A549 (cell line): Measurements from ENCODE around the gene CEP83. TPM values are rescaled to one million over a fixed set of nuclear protein-coding genes. Genes with fewer than 3 reads are reported as not detected.

Experiments used
- ATAC-seq, 2 experiments: fragments of 200-7000 bp in 1 of 2; fragments of >200 bp in 1 of 2; cut with Nextera tagmentation in 1 of 2; cut with Tn5 transposase in 1 of 2; 3 replicates each; pipeline versions ENCODE4 v1.8.0 to v1.9.1; 2018 to 2020; ENCODE audit warnings: mild to moderate bottlenecking in 1 of 2, moderate library complexity in 1 of 2
- CTCF ChIA-PET: fragments of 300-600 bp; sonication (Branson Sonifier 250); formaldehyde crosslinking; extraction: SDS; loops from one replicate; lab custom pipeline; 2021; ENCODE audit warnings: antibody characterized with exemption, inconsistent platforms; lab: Yijun Ruan, JAX
- POLR2A ChIA-PET: fragments of 350-600 bp; formaldehyde crosslinking; extraction: SDS; loops from one replicate; lab custom pipeline; 2021; ENCODE audit warnings: antibody characterized with exemption, inconsistent platforms; lab: Yijun Ruan, JAX
- DNase-seq, 2 experiments: peaks; one replicate each; pipeline versions ENCODE4 v3.0.0 to v3.0.0-alpha.2; 2011 to 2016; ENCODE audit warnings: low read depth in 1 of 2, low spot score in 1 of 2
- FAIRE-seq: peaks from 2 replicates; lab custom pipeline; 2011; peaks lifted over from hg19 to GRCh38; lab: Jason Lieb, UNC
- H3K27ac ChIP-seq, 2 experiments: fragments of >200 bp; sonication (Bioruptor Twin); formaldehyde crosslinking; 3 replicates each; pipeline ENCODE4 v1.5.1; 2016 to 2017
- H3K4me1 ChIP-seq: fragments of >200 bp; sonication (Bioruptor Twin); formaldehyde crosslinking; 3 replicates; pipeline ENCODE4 v1.6.1; 2016
- H3K4me2 ChIP-seq: fragments of >200 bp; sonication (Bioruptor Twin); formaldehyde crosslinking; 3 replicates; pipeline ENCODE4 v1.6.1; 2016
- H3K4me3 ChIP-seq: fragments of >200 bp; sonication (Bioruptor Twin); formaldehyde crosslinking; 3 replicates; pipeline ENCODE4 v1.5.1; 2016
- H3K9me3 ChIP-seq: fragments of >200 bp; sonication (Bioruptor Twin); formaldehyde crosslinking; 3 replicates; pipeline ENCODE4 v1.6.1; 2016
- ATOH8 ChIP-seq: fragments of 250-450 bp; sonication (Bioruptor Pico); IDR thresholded peaks from 2 replicates; pipeline ENCODE4 v1.5.0; 2020; ENCODE audit warnings: low read depth, mild to moderate bottlenecking, moderate library complexity
- BCL3 ChIP-seq: fragments of >200 bp; sonication (Bioruptor Twin); formaldehyde crosslinking; IDR thresholded peaks from 3 replicates; pipeline ENCODE4 v1.6.1; 2016
- EHF ChIP-seq: fragments of 250-450 bp; sonication (Bioruptor Pico); IDR thresholded peaks from 2 replicates; pipeline ENCODE4 v1.5.0; 2020; ENCODE audit warnings: mild to moderate bottlenecking
- FOSL2 ChIP-seq, 2 experiments: fragments of 450-650 bp in 1 of 2; fragments of >200 bp in 1 of 2; sonication (Bioruptor Twin) in 1 of 2; formaldehyde crosslinking; IDR thresholded peaks; 2 replicates each; pipeline versions ENCODE4 v1.5.0 to v1.6.1; 2016 to 2020; ENCODE audit warnings: mild to moderate bottlenecking in 1 of 2, moderate library complexity in 1 of 2
- FOXS1 ChIP-seq: fragments of 250-450 bp; sonication (Bioruptor Pico); IDR thresholded peaks from 2 replicates; pipeline ENCODE4 v1.5.0; 2020; ENCODE audit warnings: mild to moderate bottlenecking, moderate library complexity
- HES2 ChIP-seq: fragments of >200 bp; sonication (Bioruptor Twin); formaldehyde crosslinking; IDR thresholded peaks from 2 replicates; pipeline ENCODE4 v1.6.1; 2016
- HEYL ChIP-seq: fragments of 250-450 bp; sonication (Bioruptor Pico); IDR thresholded peaks from 2 replicates; pipeline ENCODE4 v1.8.0; 2021; ENCODE audit warnings: mild to moderate bottlenecking, moderate library complexity
- HMGXB4 ChIP-seq: fragments of 250-450 bp; sonication (Bioruptor Pico); IDR thresholded peaks from 2 replicates; pipeline ENCODE4 v1.5.0; 2021; ENCODE audit warnings: mild to moderate bottlenecking, moderate library complexity, borderline replicate concordance
- HOXA7 ChIP-seq: fragments of 250-450 bp; sonication (Bioruptor Pico); IDR thresholded peaks from 2 replicates; pipeline ENCODE4 v1.5.0; 2020; ENCODE audit warnings: mild to moderate bottlenecking, moderate library complexity
- KDM5A ChIP-seq: fragments of 200-600 bp; sonication (generic); IDR thresholded peaks from 2 replicates; pipeline ENCODE4 v1.6.1; 2016; ENCODE audit warnings: antibody characterized with exemption, mild to moderate bottlenecking
- MAFK ChIP-seq: fragments of 450-650 bp; IDR thresholded peaks from 2 replicates; pipeline ENCODE4 v1.6.1; 2014; ENCODE audit not compliant: partially characterized antibody
- MAZ ChIP-seq: fragments of 150-350 bp; IDR thresholded peaks from 2 replicates; pipeline ENCODE4 v1.6.1; 2014; ENCODE audit warnings: antibody characterized with exemption, low read depth, low read length, borderline replicate concordance
- RAD21 ChIP-seq, 2 experiments: fragments of >200 bp in 1 of 2; sonication (Bioruptor Twin) in 1 of 2; formaldehyde crosslinking in 1 of 2; IDR thresholded peaks in 1 of 2; conservative IDR thresholded peaks in 1 of 2; 2 replicates in 1 of 2; 3 replicates in 1 of 2; pipeline ENCODE4 v1.6.1; 2012 to 2018; ENCODE audit warnings: inconsistent platforms in 1 of 2
- RNF2 ChIP-seq: fragments of 200-600 bp; sonication (generic); IDR thresholded peaks from 2 replicates; pipeline ENCODE4 v1.6.1; 2016; ENCODE audit warnings: low read depth, mild to moderate bottlenecking, antibody characterized with exemption, moderate library complexity, borderline replicate concordance
- SMC3 ChIP-seq: fragments of >200 bp; sonication (Bioruptor Twin); formaldehyde crosslinking; IDR thresholded peaks from 3 replicates; pipeline ENCODE4 v1.6.1; 2018; ENCODE audit warnings: inconsistent platforms
- ZFP36 ChIP-seq: fragments of 450-650 bp; IDR thresholded peaks from 2 replicates; pipeline ENCODE4 v1.6.1; 2014; ENCODE audit warnings: borderline replicate concordance; ENCODE audit not compliant: partially characterized antibody
- WGBS: methylation state at CpG from one replicate; pipeline ENCODE4 v1.1.6; 2017; ENCODE audit errors: missing lambda C conversion rate; 5-methylcytosine and 5-hydroxymethylcytosine counted together
- polyA plus RNA-seq, 4 experiments: library from polyadenylated mRNA; depleted of rRNA in 3 of 4; stranded (reverse); fragments of >200 nt; fragmentation: RNase III in 1 of 4; extraction: RNeasy Plus Mini Kit Qiagen cat#74134 plus additional on column Dnase treatment in 1 of 4; gene quantifications; 2 replicates in 3 of 4; 3 replicates in 1 of 4; pipeline ENCODE4 v1.2.3, GENCODE V29; 2011 to 2017

Gene CEP83
- polyA plus RNA-seq, 2 of the 4 experiments (the other 2 are of a cell fraction) = 8.5 to 21.4 TPM

GRCh38 chr12:94434171-94434570 lies 25.5 kb downstream of the CEP83 start:
- POLR2A ChIA-PET = no interaction called here

GRCh38 chr12:94433744-94434143 lies 25.9 kb downstream of the CEP83 start:
- no peak overlapping the region for H3K4me2 ChIP-seq
- TF ChIP-seq ZFP36 = no peak
- TF ChIP-seq HMGXB4 (CRISPR knock-in tag) = no peak
- TF ChIP-seq ATOH8 (CRISPR knock-in tag) = no peak
- no peak for TF ChIP-seq MAZ
- TF ChIP-seq MAFK = no peak
- TF ChIP-seq RNF2 = no peak
- no peak for TF ChIP-seq FOXS1 (CRISPR knock-in tag)
- TF ChIP-seq SMC3 = no peak
- H3K4me1 ChIP-seq = no peaks in the 10 kb centered on the region
- peaks cover 27% of the 10 kb centered on the region for H3K9me3 ChIP-seq
- CTCF ChIA-PET = interaction anchor here (0.9 to 1.4 kb wide), 2 partner anchors 276 to 299 kb away, joined by 3 to 4 read pairs; no protein-coding TSS in a partner anchor
- 59% methylated on average over 1 of the region's 1 CpG for WGBS
- ATAC-seq (no peak), FAIRE-seq (no peak), DNase-seq (no peak)
- H3K27ac ChIP-seq = no peak overlapping the region
- POLR2A ChIA-PET = no interaction called here
- H3K4me3 ChIP-seq = no peak overlapping the region

More at GRCh38 chr12:94434171-94434570, 25.5 kb downstream of the CEP83 start:
- H3K4me3 ChIP-seq = no peak overlapping the region
- TF ChIP-seq RAD21 (conservative IDR thresholded peaks at IDR 0.05 in 1 of 2, IDR thresholded peaks at IDR 0.05 in 1 of 2) (peak; percentile 9 to 36; a peak in 2 of 5 replicates), SMC3 (no peak)
- DNase-seq (no peak), ATAC-seq (no peak), FAIRE-seq (no peak)
- no peaks in the 10 kb centered on the region for H3K4me1 ChIP-seq
- H3K4me2 ChIP-seq = no peak overlapping the region
- no peak overlapping the region for H3K27ac ChIP-seq
- H3K9me3 ChIP-seq = peaks cover 26% of the 10 kb centered on the region
- 92% methylated on average over 3 of the region's 3 CpGs for WGBS
- CTCF ChIA-PET = interaction anchor here (0.9 to 1.4 kb wide), 2 partner anchors 276 to 300 kb away, joined by 3 to 4 read pairs; no protein-coding TSS in a partner anchor

- no peak for ATAC-seq
- Histone ChIP-seq H3K9me3 (peaks cover 21% of the 10 kb centered on the region), H3K4me1 (no peaks in the 10 kb centered on the region), H3K27ac (no peak overlapping the region), H3K4me3 (no peak overlapping the region), H3K4me2 (no peak overlapping the region)
- no peak for FAIRE-seq
- POLR2A ChIA-PET = no interaction called here
- DNase-seq = no peak
- TF ChIP-seq HEYL = no peak
- no peak for TF ChIP-seq HOXA7 (CRISPR knock-in tag)
- TF ChIP-seq EHF (CRISPR knock-in tag) = no peak
- no peak for TF ChIP-seq FOSL2 (IDR thresholded peaks at IDR 0.05)
- TF ChIP-seq FOSL2 (CRISPR knock-in tag; IDR thresholded peaks at IDR 0.05) = no peak
- no peak for TF ChIP-seq KDM5A
- TF ChIP-seq, all 56 proteins: peak for 0
- CTCF ChIA-PET = no interaction called here
Measured at GRCh38 chr12:94430304-94430703, 29.4 kb downstream of the CEP83 start.

- Histone ChIP-seq H3K4me1 (no peaks in the 10 kb centered on the region), H3K9me3 (peaks cover 24% of the 10 kb centered on the region), H3K27ac (no peak overlapping the region), H3K4me3 (no peak overlapping the region), H3K4me2 (no peak overlapping the region)
- TF ChIP-seq MAFK = no peak
- TF ChIP-seq HES2 = no peak
- TF ChIP-seq HMGXB4 (CRISPR knock-in tag) = no peak
- TF ChIP-seq BCL3 = no peak
- TF ChIP-seq EHF (CRISPR knock-in tag) = no peak
- no peak for TF ChIP-seq MAZ
- CTCF ChIA-PET = no interaction called here
- DNase-seq (no peak), FAIRE-seq (no peak), ATAC-seq (no peak)
- POLR2A ChIA-PET = no interaction called here
Measured at GRCh38 chr12:94429633-94430032, 30.0 kb downstream of the CEP83 start.
